GM20000 (cell line): Measurements from ENCODE around the gene DLX2.
"Not testable (repeated sequence)": the region's sequence is repeated elsewhere in the genome, so short reads cannot be mapped to it uniquely, and the experiment has no call there.

Source experiments
- DNase-seq: peaks from one replicate; pipeline ENCODE4 v3.0.0; 2012; ENCODE audit warnings: low spot score
- TF ChIP-seq, protein P1 (sequence below): IDR thresholded peaks from 2 replicates; pipeline ENCODE4 v1.5.1; 2012; ENCODE audit warnings: mild to moderate bottlenecking, control low read depth; ENCODE audit errors: extremely low read depth, missing control alignments

The DLX2 gene

GRCh38 chr2:172062402-172063004, 40.2 kb downstream of the DLX2 start:
- DNase-seq: no peak

DNA sequence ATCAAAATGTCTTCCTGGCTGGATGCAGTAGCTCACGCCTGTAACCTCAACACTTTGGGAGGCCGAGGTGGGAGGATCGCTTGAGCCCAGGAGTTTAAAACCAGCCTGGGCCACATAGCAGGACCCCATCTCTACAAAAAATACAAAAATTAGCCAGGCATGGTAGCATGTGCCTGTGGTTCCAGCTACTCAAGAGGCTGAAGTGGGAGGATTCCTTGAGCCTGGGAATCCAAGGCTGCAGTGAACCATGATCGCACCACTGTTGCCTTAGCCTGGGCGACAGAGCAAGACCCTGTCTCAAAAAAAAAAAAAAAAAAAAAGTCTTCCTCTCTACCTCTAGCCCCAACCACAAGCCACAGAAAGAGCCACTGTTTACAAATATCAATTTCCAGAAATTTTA, 42.6 kb downstream of the DLX2 start:
- DNase-seq: not testable (repeated sequence)

More at GRCh38 chr2:172062402-172063004, 40.2 kb downstream of the DLX2 start:
- TF ChIP-seq, protein P1, sequence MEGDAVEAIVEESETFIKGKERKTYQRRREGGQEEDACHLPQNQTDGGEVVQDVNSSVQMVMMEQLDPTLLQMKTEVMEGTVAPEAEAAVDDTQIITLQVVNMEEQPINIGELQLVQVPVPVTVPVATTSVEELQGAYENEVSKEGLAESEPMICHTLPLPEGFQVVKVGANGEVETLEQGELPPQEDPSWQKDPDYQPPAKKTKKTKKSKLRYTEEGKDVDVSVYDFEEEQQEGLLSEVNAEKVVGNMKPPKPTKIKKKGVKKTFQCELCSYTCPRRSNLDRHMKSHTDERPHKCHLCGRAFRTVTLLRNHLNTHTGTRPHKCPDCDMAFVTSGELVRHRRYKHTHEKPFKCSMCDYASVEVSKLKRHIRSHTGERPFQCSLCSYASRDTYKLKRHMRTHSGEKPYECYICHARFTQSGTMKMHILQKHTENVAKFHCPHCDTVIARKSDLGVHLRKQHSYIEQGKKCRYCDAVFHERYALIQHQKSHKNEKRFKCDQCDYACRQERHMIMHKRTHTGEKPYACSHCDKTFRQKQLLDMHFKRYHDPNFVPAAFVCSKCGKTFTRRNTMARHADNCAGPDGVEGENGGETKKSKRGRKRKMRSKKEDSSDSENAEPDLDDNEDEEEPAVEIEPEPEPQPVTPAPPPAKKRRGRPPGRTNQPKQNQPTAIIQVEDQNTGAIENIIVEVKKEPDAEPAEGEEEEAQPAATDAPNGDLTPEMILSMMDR: no peak

DNA sequence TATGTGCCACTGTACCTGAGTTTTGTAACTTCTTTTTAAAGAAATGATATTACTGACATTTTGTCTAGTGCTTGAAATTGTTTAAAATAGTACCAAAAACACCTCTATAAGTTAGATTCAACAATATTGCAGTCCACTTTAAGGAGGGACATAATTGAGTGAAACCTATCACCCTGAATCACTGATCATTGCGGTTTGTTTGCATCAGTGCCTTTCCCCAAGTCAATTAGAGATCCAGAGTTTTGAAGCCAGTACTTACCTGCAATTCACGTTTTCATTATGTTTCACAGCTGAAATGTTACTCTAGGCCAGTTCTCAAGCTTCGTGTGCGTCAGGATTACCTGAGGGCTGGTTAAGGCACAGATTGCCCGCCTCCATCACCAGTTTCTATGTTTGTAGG, 44.0 kb downstream of the DLX2 start:
- TF ChIP-seq, protein P1: no peak
- DNase-seq: no peak

GRCh38 chr2:172056293-172056692, 46.4 kb downstream of the DLX2 start:
- TF ChIP-seq, protein P1: no peak
- no peak for DNase-seq

- TF ChIP-seq, protein P1: no peak
- no peak for DNase-seq
Observed at GRCh38 chr2:172053486-172053885, 49.2 kb downstream of the DLX2 start.

GRCh38 chr2:172052000-172052983, 50.4 kb downstream of the DLX2 start:
- TF ChIP-seq, protein P1: no peak
- DNase-seq: peak; percentile 26

- no peak for DNase-seq
- TF ChIP-seq, protein P1: no peak
Observed at GRCh38 chr2:172050479-172051125, 52.1 kb downstream of the DLX2 start.
